SU-DHL-6 (cell line): ENCODE data around the gene STK11.

Source experiments
- H2AFZ ChIP-seq: fragments of 200-600 bp; sonication (generic); 2 replicates; pipeline ENCODE4 v1.6.1; 2014; ENCODE audit warnings: low read depth, mild to moderate bottlenecking, moderate library complexity, mixed read lengths, antibody characterized with exemption, low read length; ENCODE audit not compliant: severe bottlenecking
- H3F3A ChIP-seq: fragments of 200-600 bp; shearing (Covaris generic); 2 replicates; pipeline ENCODE4 v1.6.0; 2016; ENCODE audit warnings: antibody characterized with exemption, mild to moderate bottlenecking; ENCODE audit not compliant: insufficient read depth
- H3K27ac ChIP-seq: fragments of 200-600 bp; sonication (generic); 2 replicates; pipeline ENCODE4 v1.5.1; 2016; ENCODE audit warnings: low read depth, mild to moderate bottlenecking, low read length, moderate library complexity, mixed read lengths
- H3K27me3 ChIP-seq: fragments of 200-600 bp; sonication (generic), shearing (Covaris generic); 2 replicates; pipeline ENCODE4 v1.6.0; 2014; ENCODE audit warnings: mild to moderate bottlenecking, low read length
- H3K36me3 ChIP-seq: fragments of 200-600 bp; sonication (generic); 2 replicates; pipeline ENCODE4 v1.6.1; 2014; ENCODE audit warnings: mild to moderate bottlenecking, low read length, mixed read lengths
- H3K4me2 ChIP-seq: fragments of 300-600, 200-600 bp; shearing (Covaris generic), sonication (generic); 2 replicates; pipeline ENCODE4 v1.6.0; 2014; ENCODE audit warnings: low read length, low read depth, mild to moderate bottlenecking; ENCODE audit not compliant: poor library complexity, severe bottlenecking
- H3K4me3 ChIP-seq: fragments of 200-600 bp; sonication (generic); 2 replicates; pipeline ENCODE4 v1.5.1; 2014; ENCODE audit warnings: antibody characterized with exemption, low read length, mild to moderate bottlenecking, mixed read lengths; ENCODE audit not compliant: insufficient read depth, poor library complexity, severe bottlenecking
- H3K79me2 ChIP-seq: fragments of 200-600 bp; sonication (generic); 2 replicates; pipeline ENCODE4 v1.6.1; 2014; ENCODE audit warnings: mild to moderate bottlenecking, low read length, moderate library complexity; ENCODE audit not compliant: insufficient read depth
- H3K9ac ChIP-seq: fragments of 200-600 bp; sonication (generic); 2 replicates; pipeline ENCODE4 v1.7.0; 2014; ENCODE audit warnings: mild to moderate bottlenecking, low read length
- H3K9me2 ChIP-seq: fragments of 200-600 bp; sonication (generic); replicated peaks from 2 replicates; pipeline ENCODE4 v1.6.1; 2014; ENCODE audit warnings: low read length; ENCODE audit not compliant: insufficient read depth
- H3K9me3 ChIP-seq: fragments of 200-600 bp; sonication (generic); 2 replicates; pipeline ENCODE4 v1.6.1; 2014; ENCODE audit warnings: low read length, mixed read lengths; ENCODE audit not compliant: insufficient read depth
- H4K20me1 ChIP-seq: fragments of 200-600 bp; sonication (generic); 2 replicates; pipeline ENCODE4 v1.6.1; 2014; ENCODE audit warnings: low read depth, mild to moderate bottlenecking, antibody characterized with exemption, low read length, moderate library complexity, mixed read lengths
- EZH2phosphoT487 ChIP-seq: fragments of 200-600 bp; sonication (generic), shearing (Covaris generic); conservative IDR thresholded peaks from 2 replicates; pipeline ENCODE4 v1.6.1; 2018; ENCODE audit warnings: mild to moderate bottlenecking, antibody characterized with exemption, low read length, moderate library complexity, mixed read lengths
- TF ChIP-seq, protein P1 (sequence below): fragments of 200-600 bp; sonication (generic); IDR thresholded peaks from one replicate; pipeline ENCODE4 v1.5.1; 2017; ENCODE audit warnings: antibody characterized with exemption, mild to moderate bottlenecking, low read length, moderate library complexity; ENCODE audit not compliant: insufficient read depth, poor library complexity, severe bottlenecking

STK11 gene, protein sequence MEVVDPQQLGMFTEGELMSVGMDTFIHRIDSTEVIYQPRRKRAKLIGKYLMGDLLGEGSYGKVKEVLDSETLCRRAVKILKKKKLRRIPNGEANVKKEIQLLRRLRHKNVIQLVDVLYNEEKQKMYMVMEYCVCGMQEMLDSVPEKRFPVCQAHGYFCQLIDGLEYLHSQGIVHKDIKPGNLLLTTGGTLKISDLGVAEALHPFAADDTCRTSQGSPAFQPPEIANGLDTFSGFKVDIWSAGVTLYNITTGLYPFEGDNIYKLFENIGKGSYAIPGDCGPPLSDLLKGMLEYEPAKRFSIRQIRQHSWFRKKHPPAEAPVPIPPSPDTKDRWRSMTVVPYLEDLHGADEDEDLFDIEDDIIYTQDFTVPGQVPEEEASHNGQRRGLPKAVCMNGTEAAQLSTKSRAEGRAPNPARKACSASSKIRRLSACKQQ

DNA sequence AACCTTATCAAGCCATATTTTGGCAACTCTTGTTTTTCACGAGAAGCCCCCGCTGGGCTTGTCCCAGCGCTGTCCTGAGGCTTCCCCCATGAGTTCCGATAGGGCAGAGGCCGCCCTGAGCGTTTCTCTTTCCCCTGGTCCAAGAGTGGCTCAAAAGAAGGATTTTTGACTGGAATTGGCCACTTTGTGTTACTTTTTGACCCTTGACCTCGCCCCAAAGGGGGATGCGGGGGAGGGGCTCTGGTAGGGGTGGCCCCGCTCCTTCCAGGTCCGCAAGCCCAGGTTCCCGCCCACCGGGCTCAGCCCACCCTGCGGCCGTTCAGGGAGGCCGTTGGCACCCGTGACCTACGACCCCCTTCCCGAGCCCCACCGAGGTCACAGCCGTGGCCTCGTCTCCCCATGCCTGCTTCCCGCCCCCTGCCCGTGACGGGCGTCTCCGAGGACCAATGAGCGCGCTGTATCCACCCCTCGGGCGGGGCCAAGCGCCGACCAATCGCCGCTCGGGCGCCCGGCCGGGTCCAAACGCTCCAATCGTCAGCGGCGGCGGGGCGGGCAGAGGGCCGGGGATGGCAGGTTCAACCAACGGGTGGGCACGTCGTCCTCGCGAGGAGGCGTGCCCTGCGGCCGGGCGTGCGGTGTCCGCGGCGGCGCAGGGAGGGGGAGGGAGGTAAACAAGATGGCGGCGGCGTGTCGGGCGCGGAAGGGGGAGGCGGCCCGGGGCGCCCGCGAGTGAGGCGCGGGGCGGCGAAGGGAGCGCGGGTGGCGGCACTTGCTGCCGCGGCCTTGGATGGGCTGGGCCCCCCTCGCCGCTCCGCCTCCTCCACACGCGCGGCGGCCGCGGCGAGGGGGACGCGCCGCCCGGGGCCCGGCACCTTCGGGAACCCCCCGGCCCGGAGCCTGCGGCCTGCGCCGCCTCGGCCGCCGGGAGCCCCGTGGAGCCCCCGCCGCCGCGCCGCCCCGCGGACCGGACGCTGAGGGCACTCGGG, at the start of gene STK11:
STK11 (plus strand) TSS at position 665 of the 986 bp plus-strand sequence. CDS start 1,136 bp downstream, outside the sequence.
- Histone ChIP-seq H3K9me2 (no peaks in the 10 kb centered on the region), H3K9me3 (no peaks in the 10 kb centered on the region), H3F3A (peaks cover 13% of the 10 kb centered on the region), H3K4me2 (peak within 1 kb of the TSS; percentile 87), H2AFZ (peak within 1 kb of the TSS; percentile 70), H3K79me2 (peaks cover 40% of the 10 kb centered on the region), H3K27ac (peak within 1 kb of the TSS; percentile 65), H3K36me3 (no peaks in the 10 kb centered on the region), H3K9ac (peak within 1 kb of the TSS; percentile 88), H3K27me3 (no peaks in the 10 kb centered on the region), H4K20me1 (no peaks in the 10 kb centered on the region), H3K4me3 (peak within 1 kb of the TSS; percentile 74)
- TF ChIP-seq, protein P1, sequence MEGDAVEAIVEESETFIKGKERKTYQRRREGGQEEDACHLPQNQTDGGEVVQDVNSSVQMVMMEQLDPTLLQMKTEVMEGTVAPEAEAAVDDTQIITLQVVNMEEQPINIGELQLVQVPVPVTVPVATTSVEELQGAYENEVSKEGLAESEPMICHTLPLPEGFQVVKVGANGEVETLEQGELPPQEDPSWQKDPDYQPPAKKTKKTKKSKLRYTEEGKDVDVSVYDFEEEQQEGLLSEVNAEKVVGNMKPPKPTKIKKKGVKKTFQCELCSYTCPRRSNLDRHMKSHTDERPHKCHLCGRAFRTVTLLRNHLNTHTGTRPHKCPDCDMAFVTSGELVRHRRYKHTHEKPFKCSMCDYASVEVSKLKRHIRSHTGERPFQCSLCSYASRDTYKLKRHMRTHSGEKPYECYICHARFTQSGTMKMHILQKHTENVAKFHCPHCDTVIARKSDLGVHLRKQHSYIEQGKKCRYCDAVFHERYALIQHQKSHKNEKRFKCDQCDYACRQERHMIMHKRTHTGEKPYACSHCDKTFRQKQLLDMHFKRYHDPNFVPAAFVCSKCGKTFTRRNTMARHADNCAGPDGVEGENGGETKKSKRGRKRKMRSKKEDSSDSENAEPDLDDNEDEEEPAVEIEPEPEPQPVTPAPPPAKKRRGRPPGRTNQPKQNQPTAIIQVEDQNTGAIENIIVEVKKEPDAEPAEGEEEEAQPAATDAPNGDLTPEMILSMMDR, result no peak
- no peak for TF ChIP-seq EZH2phosphoT487

DNA sequence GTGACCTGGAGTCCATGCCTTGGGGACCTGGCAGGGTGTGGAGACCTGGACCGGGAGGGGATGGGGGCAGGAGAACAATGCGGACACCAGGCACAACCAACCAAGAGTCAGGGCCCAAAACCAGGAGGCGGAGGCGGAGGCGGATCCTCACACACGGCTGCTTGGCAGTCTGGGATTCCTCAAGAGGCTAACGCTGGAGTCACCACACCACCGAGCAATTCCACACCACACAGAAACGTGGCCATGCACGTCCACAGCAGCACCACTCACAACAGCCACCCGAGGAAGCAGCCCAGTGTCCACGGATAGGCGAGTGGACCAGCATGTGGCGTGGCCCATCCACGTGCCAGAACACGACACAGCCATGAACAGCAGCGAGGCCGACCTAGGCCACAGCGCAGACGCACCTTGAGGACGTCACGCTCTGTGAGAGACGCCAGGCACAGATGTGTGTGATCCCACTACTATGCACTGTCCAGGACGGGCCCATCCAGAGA, 49.2 kb upstream of the STK11 start:
- TF ChIP-seq, protein P1, result no peak
- TF ChIP-seq EZH2phosphoT487, result no peak
- Histone ChIP-seq H3K27ac (no peak overlapping the region), H3K9me2 (no peaks in the 10 kb centered on the region), H3K79me2 (no peaks in the 10 kb centered on the region; the same call in 1 of the 2 replicates), H3K9ac (no peak overlapping the region), H3K4me2 (no peak overlapping the region), H2AFZ (no peak overlapping the region), H3K4me3 (no peak overlapping the region), H4K20me1 (no peaks in the 10 kb centered on the region), H3K27me3 (no peaks in the 10 kb centered on the region), H3K9me3 (no peaks in the 10 kb centered on the region), H3F3A (no peaks in the 10 kb centered on the region), H3K36me3 (no peaks in the 10 kb centered on the region)

DNA sequence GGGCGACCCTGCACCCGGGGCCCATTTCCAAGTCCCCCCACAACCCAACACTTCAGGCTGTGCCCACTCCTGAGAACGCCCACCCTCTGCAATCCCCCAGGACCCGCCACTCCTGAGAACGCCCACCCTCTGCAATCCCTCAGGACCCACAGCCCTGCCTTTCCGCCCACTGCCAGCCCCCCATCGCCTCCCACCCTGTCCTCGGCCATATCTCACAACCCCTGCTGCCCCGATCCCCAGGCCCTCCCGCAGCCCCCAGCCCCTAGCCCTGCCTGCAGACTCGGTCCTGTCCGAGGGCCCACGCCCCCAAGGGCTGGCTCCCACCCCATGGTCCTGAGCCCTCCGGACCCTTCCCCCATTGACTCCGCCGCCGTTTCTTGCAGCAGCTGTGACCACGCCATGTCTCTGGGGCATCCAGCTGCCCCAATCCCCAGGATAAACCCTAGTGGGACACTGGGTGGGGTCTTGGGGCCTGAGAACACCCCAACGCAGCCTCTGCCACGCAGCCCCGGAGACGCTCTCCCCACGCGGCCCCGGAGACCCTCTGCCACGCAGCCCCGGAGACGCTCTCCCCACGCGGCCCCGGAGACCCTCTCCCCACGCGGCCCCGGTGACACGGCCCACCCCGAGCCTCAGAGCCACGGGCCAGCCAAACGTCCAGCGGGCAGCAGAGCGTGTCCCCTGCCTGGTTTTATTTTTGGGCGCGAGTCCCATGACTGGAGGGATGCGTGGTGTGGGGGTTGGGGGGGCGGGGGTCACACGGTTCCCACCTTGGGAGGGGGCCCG, 48.6 kb upstream of the STK11 start:
- Histone ChIP-seq H3K36me3 (no peaks in the 10 kb centered on the region), H3K9me3 (no peaks in the 10 kb centered on the region), H3K9me2 (no peaks in the 10 kb centered on the region), H3K27ac (no peak overlapping the region), H3K4me2 (no peak overlapping the region), H4K20me1 (no peaks in the 10 kb centered on the region), H3F3A (no peaks in the 10 kb centered on the region), H3K4me3 (no peak overlapping the region), H2AFZ (no peak overlapping the region), H3K79me2 (no peaks in the 10 kb centered on the region; the same call in 1 of the 2 replicates), H3K9ac (no peak overlapping the region), H3K27me3 (no peaks in the 10 kb centered on the region)
- TF ChIP-seq, protein P1, result no peak
- no peak for TF ChIP-seq EZH2phosphoT487
